ENCODE data around the gene KLHL22.

Gene KLHL22

DNA sequence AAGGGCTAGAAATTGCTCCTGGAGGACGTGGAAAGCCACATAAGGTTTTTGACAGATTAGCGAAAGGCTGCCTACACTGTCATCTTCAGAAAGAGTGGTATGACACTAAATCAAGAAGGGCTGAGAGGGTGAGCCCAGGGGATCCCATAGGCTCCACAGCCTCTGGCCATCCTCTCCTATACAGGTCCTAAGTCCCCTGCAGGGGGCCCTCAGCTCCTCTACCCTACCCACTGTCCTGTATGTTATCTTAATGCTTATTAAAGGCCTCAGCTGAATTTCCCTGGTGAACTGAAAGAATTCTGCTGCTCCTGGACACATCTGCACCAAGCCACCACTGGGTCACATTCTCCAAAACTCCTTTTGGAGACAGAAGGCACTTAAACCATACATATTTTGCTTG lies 7.9 kb downstream of the KLHL22 start:
- peaks cover 2 to 4% of the 10 kb centered on the region in 2 experiments for H3K4me1 ChIP-seq (ENCODE audit: control insufficient read depth in 1 of 2, insufficient read depth in 2 of 2, low read length in 2 of 2)
- H3K9me3 ChIP-seq (ENCODE audit: insufficient read depth, low read depth, low read length), result no peaks in the 10 kb centered on the region
- no peak overlapping the region for H4K12ac ChIP-seq (ENCODE audit: low read depth, low read length)
- WGBS (ENCODE audit: extremely low coverage, insufficient coverage, insufficient read length), result no CpG with 5 or more reads among the region's 2 CpGs
- no peaks in the 10 kb centered on the region for H3K79me1 ChIP-seq (ENCODE audit: low read length)
- no peak overlapping the region for H3K18ac ChIP-seq (ENCODE audit: low read length)
- no peak overlapping the region for H2AFZ ChIP-seq (ENCODE audit: insufficient read depth, low read length, poor library complexity)
- no peaks in the 10 kb centered on the region for H3K27me3 ChIP-seq (ENCODE audit: insufficient read depth, low read length)
- peaks cover 10 to 11% of the 10 kb centered on the region in 2 experiments for H3K36me3 ChIP-seq (ENCODE audit: control insufficient read depth in 1 of 2, insufficient read depth in 2 of 2, low read length in 2 of 2)
- no peak overlapping the region for H4K91ac ChIP-seq (ENCODE audit: low read depth, low read length)
- DNase-seq, result no peak
- no peak overlapping the region for H2BK120ac ChIP-seq (ENCODE audit: insufficient read depth, low read length, poor library complexity)
- no peak overlapping the region for H3K27ac ChIP-seq (ENCODE audit: low read depth, low read length)
- no peak overlapping the region for H3K23ac ChIP-seq (ENCODE audit: low read length)
- H3K4me3 ChIP-seq (ENCODE audit: low read depth, low read length), result no peak overlapping the region
- no peak overlapping the region for H2BK5ac ChIP-seq (ENCODE audit: low read depth, low read length, poor library complexity)
- no peak overlapping the region for H4K8ac ChIP-seq (ENCODE audit: low read depth, low read length)
- no peaks in the 10 kb centered on the region for H3K79me2 ChIP-seq (ENCODE audit: control insufficient read depth, insufficient read depth, low read length, poor library complexity)
- no peak overlapping the region for H3K4ac ChIP-seq (ENCODE audit: low read depth, low read length)
- H2BK12ac ChIP-seq (ENCODE audit: low read length), result no peak overlapping the region
- H3K4me2 ChIP-seq (ENCODE audit: low read length), result no peak overlapping the region
- H3K9ac ChIP-seq (ENCODE audit: low read length), result no peak overlapping the region
- no peak overlapping the region for H3K14ac ChIP-seq (ENCODE audit: low read length)
- H2AK5ac ChIP-seq (ENCODE audit: low read length), result no peak overlapping the region

- H3K27ac ChIP-seq (ENCODE audit: low read depth, low read length), result no peak overlapping the region
- no peak overlapping the region for H2BK12ac ChIP-seq (ENCODE audit: low read length)
- H3K79me1 ChIP-seq (ENCODE audit: low read length), result no peaks in the 10 kb centered on the region
Observed at GRCh38 chr22:20486229-20486628, 9.4 kb downstream of the KLHL22 start.

GRCh38 chr22:20484948-20485683 lies 10.5 kb downstream of the KLHL22 start:
- Histone ChIP-seq H3K79me2 (ENCODE audit: control insufficient read depth, insufficient read depth, low read length, poor library complexity) (no peaks in the 10 kb centered on the region), H3K14ac (ENCODE audit: low read length) (no peak overlapping the region), H3K23ac (ENCODE audit: low read length) (no peak overlapping the region), H3K79me1 (ENCODE audit: low read length) (no peaks in the 10 kb centered on the region), H2AK5ac (ENCODE audit: low read length) (no peak overlapping the region), H4K91ac (ENCODE audit: low read depth, low read length) (no peak overlapping the region), H3K4ac (ENCODE audit: low read depth, low read length) (no peak overlapping the region), H3K9ac (ENCODE audit: low read length) (no peak overlapping the region), H2AFZ (ENCODE audit: insufficient read depth, low read length, poor library complexity) (no peak overlapping the region), H3K27ac (ENCODE audit: low read depth, low read length) (no peak overlapping the region), H3K18ac (ENCODE audit: low read length) (no peak overlapping the region), H3K9me3 (ENCODE audit: insufficient read depth, low read depth, low read length) (no peaks in the 10 kb centered on the region), H2BK120ac (ENCODE audit: insufficient read depth, low read length, poor library complexity) (no peak overlapping the region), H4K8ac (ENCODE audit: low read depth, low read length) (no peak overlapping the region), H3K27me3 (ENCODE audit: insufficient read depth, low read length) (no peaks in the 10 kb centered on the region), H3K36me3 (ENCODE audit: control insufficient read depth in 1 of 2, insufficient read depth in 2 of 2, low read length in 2 of 2) (peaks cover 11% of the 10 kb centered on the region in 2 experiments), H3K4me2 (ENCODE audit: low read length) (no peak overlapping the region), H2BK12ac (ENCODE audit: low read length) (no peak overlapping the region), H3K4me3 (ENCODE audit: low read depth, low read length) (no peak overlapping the region), H2BK5ac (ENCODE audit: low read depth, low read length, poor library complexity) (no peak overlapping the region), H4K12ac (ENCODE audit: low read depth, low read length) (no peak overlapping the region), H3K4me1 (ENCODE audit: control insufficient read depth in 1 of 2, insufficient read depth in 2 of 2, low read length in 2 of 2) (peaks cover 2 to 4% of the 10 kb centered on the region in 2 experiments)
- no CpG with 5 or more reads among the region's 4 CpGs for WGBS (ENCODE audit: extremely low coverage, insufficient coverage, insufficient read length)
- no peak for DNase-seq

More at GRCh38 chr22:20486229-20486628, 9.4 kb downstream of the KLHL22 start:
- Histone ChIP-seq H3K9ac (ENCODE audit: low read length) (no peak overlapping the region), H4K91ac (ENCODE audit: low read depth, low read length) (no peak overlapping the region), H3K23ac (ENCODE audit: low read length) (no peak overlapping the region), H3K4me2 (ENCODE audit: low read length) (no peak overlapping the region), H3K4me3 (ENCODE audit: low read depth, low read length) (no peak overlapping the region), H3K4me1 (ENCODE audit: control insufficient read depth in 1 of 2, insufficient read depth in 2 of 2, low read length in 2 of 2) (peaks cover 2 to 4% of the 10 kb centered on the region in 2 experiments), H3K4ac (ENCODE audit: low read depth, low read length) (no peak overlapping the region), H3K27me3 (ENCODE audit: insufficient read depth, low read length) (no peaks in the 10 kb centered on the region), H3K18ac (ENCODE audit: low read length) (no peak overlapping the region), H3K9me3 (ENCODE audit: insufficient read depth, low read depth, low read length) (no peaks in the 10 kb centered on the region), H2BK120ac (ENCODE audit: insufficient read depth, low read length, poor library complexity) (no peak overlapping the region), H2BK5ac (ENCODE audit: low read depth, low read length, poor library complexity) (no peak overlapping the region), H4K12ac (ENCODE audit: low read depth, low read length) (no peak overlapping the region), H2AFZ (ENCODE audit: insufficient read depth, low read length, poor library complexity) (no peak overlapping the region), H3K36me3 (ENCODE audit: control insufficient read depth in 1 of 2, insufficient read depth in 2 of 2, low read length in 2 of 2) (peaks cover 11% of the 10 kb centered on the region in 2 experiments), H4K8ac (ENCODE audit: low read depth, low read length) (no peak overlapping the region), H3K14ac (ENCODE audit: low read length) (no peak overlapping the region), H2AK5ac (ENCODE audit: low read length) (no peak overlapping the region), H3K79me2 (ENCODE audit: control insufficient read depth, insufficient read depth, low read length, poor library complexity) (no peaks in the 10 kb centered on the region)
- no CpG with 5 or more reads among the region's 2 CpGs for WGBS (ENCODE audit: extremely low coverage, insufficient coverage, insufficient read length)
- peak in 1 of 2 donors; percentile 22 for DNase-seq

GRCh38 chr22:20483771-20484170 lies 11.8 kb downstream of the KLHL22 start:
- Histone ChIP-seq H3K79me1 (ENCODE audit: low read length) (no peaks in the 10 kb centered on the region), H3K18ac (ENCODE audit: low read length) (no peak overlapping the region), H4K8ac (ENCODE audit: low read depth, low read length) (no peak overlapping the region), H2BK5ac (ENCODE audit: low read depth, low read length, poor library complexity) (no peak overlapping the region), H2BK12ac (ENCODE audit: low read length) (no peak overlapping the region), H3K36me3 (ENCODE audit: control insufficient read depth in 1 of 2, insufficient read depth in 2 of 2, low read length in 2 of 2) (peaks cover 8 to 11% of the 10 kb centered on the region in 2 experiments), H3K9ac (ENCODE audit: low read length) (no peak overlapping the region), H3K4me3 (ENCODE audit: low read depth, low read length) (no peak overlapping the region), H4K12ac (ENCODE audit: low read depth, low read length) (no peak overlapping the region), H3K14ac (ENCODE audit: low read length) (no peak overlapping the region), H3K4ac (ENCODE audit: low read depth, low read length) (no peak overlapping the region), H2BK120ac (ENCODE audit: insufficient read depth, low read length, poor library complexity) (no peak overlapping the region), H3K9me3 (ENCODE audit: insufficient read depth, low read depth, low read length) (no peaks in the 10 kb centered on the region), H3K4me2 (ENCODE audit: low read length) (no peak overlapping the region), H2AFZ (ENCODE audit: insufficient read depth, low read length, poor library complexity) (no peak overlapping the region), H3K23ac (ENCODE audit: low read length) (no peak overlapping the region), H3K79me2 (ENCODE audit: control insufficient read depth, insufficient read depth, low read length, poor library complexity) (no peaks in the 10 kb centered on the region), H3K27me3 (ENCODE audit: insufficient read depth, low read length) (no peaks in the 10 kb centered on the region), H3K4me1 (ENCODE audit: control insufficient read depth in 1 of 2, insufficient read depth in 2 of 2, low read length in 2 of 2) (peaks cover 2 to 4% of the 10 kb centered on the region in 2 experiments), H4K91ac (ENCODE audit: low read depth, low read length) (no peak overlapping the region), H3K27ac (ENCODE audit: low read depth, low read length) (no peak overlapping the region), H2AK5ac (ENCODE audit: low read length) (no peak overlapping the region)
- DNase-seq, result no peak
- WGBS (ENCODE audit: extremely low coverage, insufficient coverage, insufficient read length), result no CpG with 5 or more reads among the region's 14 CpGs

Data from trophoblast cell (in vitro differentiated cells and primary cell).